GM21390 (cell line): ENCODE data around the gene AOC2.
"Not testable (repeated sequence)": the region's sequence is repeated elsewhere in the genome, so short reads cannot be mapped to it uniquely, and the experiment has no call there.

Experiments used
- ATAC-seq: cut with Tn5 transposase; IDR thresholded peaks from one replicate; pipeline ENCODE4 v1.9.1; 2021; ENCODE audit not compliant: unreplicated experiment

Gene AOC2

GRCh38 chr17:42880776-42881310 is 36.5 kb downstream of the AOC2 start:
- ATAC-seq, result no peak

- not testable (repeated sequence) for ATAC-seq
Measured at GRCh38 chr17:42881706-42882105, 37.3 kb downstream of the AOC2 start.

DNA sequence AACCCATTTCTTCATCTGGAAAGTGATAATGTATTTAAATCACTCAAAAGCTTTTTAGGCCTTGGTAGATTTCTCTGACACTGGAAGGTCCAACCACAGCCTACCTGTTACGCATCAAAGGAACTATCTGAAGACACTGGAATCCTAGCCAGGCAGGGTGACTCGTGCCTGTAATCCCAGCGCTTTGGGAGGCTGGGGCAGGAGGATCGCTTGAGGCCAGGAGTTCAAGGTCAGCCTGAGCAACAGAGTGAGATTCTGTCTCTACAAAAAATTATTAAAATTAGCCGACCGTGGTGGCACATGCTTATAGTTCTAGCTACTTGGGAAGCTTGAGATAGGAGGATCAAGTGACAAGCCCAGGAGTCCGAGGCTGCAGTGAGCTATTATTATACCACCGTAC is 37.8 kb downstream of the AOC2 start:
- ATAC-seq, result no peak

DNA sequence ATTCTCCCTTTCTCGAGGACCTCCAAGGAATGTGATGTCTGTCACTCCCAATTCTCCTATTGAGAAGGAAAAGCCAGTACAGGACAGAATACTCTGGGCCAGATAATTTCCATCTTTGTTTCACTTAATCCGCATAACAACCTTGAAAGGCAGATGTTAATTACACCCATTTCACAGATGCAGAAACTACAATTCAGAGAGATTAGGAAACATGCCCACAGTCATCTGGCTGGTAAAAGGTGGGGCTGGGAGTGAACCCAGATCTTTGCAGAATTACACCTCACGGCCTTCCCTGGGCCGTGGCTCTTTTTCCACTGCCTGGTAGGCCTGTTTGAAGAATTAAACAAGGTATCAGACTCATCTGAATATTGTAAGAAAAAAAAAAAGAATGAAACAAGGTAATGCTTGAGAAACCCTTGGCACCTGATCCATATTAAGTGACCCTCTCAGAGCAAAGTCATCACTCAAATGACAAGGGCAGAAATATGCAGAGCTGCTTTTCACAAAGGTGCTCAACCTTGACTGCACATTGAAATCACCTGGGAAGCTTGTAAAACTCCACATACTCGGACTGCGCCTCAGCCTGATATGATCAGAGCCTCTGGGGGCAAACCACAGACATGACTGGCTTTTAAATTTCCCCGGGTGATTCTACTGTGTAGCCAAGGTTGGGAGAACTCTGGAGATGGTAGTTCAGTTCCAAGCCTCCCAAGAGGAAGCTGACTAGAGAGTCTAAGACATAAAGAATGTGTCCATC is 39.6 kb downstream of the AOC2 start:
- no peak for ATAC-seq

GRCh38 chr17:42885806-42886205 is 41.4 kb downstream of the AOC2 start:
- not testable (repeated sequence) for ATAC-seq

GRCh38 chr17:42886283-42887176 is 42.1 kb downstream of the AOC2 start:
- ATAC-seq, result no peak

DNA sequence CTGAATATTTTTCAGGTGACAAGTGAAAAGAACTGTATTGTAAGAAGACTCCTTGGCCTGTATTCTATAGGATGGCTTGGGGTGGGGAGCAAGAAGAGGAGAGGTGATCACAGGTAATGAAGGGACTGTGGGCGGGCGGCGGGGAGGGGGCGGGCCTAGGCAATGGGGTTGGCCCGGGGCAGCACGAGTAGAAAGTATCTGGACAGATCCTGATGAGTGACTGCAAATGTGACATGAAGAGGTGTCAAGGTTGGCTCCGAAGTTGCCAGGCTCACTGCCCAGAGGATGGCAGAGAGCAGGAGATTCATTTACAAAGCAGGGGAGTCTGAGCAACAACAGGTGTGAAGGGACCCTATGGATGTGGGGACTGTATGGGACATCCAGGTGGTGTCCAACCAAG is 45.4 kb downstream of the AOC2 start:
- no peak for ATAC-seq

- no peak for ATAC-seq
Measured at GRCh38 chr17:42891539-42892152, 47.3 kb downstream of the AOC2 start.

DNA sequence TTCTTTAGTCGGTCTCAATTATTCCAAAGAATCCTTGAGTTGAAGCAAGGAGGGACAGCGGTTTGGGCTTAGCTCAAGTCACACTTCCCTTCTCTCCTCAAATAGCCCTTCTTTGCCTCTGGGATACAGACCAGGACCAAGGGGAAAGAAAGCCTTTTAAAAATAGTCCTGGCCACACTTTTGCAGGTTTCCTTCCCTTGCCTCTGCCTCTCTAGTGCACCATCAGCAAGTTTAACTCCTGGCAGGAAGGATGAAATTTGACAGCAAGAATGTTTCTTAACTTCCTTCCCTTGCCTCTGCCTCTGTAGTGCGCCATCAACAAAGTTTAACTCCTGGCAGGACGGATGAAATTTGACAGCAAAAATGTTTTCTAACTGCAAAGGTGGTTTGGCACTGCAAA is 49.0 kb downstream of the AOC2 start:
- no peak for ATAC-seq

DNA sequence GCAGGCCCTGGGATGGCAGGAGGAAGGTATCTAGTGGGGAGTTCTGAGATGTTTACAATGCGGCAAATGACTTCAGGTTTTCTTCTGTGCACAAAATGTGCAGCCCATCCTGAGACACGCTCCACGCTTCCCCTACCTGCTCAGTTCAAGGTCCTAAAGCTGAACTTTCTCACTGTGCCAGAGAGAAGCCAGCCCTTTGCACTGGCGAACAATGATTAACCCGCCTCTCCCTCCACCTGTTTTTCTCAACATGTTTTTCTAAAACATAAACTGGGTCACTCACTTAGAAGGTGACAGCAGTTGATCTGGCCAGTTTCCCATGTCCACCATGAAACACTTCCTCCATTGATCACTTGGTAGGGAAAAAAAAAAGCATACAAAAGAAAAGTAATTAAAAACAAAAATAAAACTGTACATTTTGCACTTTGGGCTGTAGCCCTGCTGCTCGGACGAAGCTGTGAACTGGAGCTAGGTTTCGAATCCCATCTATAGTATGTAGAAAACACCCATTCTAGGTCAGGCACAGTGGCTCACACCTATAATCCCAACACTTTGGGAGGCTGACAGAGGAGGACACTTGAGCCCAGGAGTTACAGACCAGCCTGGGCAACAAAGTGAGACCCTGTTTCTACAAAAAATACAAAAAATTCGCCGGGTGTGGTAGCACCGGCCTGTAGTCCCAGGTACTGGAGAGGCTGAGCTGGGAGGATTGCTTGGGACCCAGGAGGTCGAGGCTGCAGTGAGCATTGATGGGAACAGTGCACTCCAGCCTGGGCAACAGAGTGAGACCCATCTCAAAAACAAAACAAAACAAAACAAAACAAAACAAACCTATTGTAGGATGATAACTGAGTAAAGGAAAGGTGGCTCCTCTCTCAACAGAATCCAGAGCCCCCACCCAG is 50.2 kb downstream of the AOC2 start:
- no peak for ATAC-seq

DNA sequence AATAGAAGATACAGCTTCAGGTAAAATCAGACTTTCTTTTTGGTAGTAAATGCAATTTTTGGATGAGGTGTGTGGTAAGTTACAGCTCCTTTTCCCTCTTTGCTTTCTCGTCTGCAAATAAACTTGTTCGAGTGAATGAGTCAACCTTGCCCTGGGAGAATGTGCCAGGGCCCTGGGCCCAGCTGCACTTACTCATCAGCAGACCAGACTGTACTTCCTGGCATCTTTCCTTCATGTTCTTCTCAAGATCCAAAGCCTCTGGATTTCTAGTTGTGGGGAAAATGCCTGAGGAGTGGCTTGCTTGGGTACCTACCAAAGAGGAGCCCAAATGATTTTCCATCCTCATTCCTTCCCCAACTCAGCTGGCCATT is 50.8 kb downstream of the AOC2 start:
- ATAC-seq, result no peak

- no peak for ATAC-seq
Measured at GRCh38 chr17:42898147-42898811, 53.9 kb downstream of the AOC2 start.

DNA sequence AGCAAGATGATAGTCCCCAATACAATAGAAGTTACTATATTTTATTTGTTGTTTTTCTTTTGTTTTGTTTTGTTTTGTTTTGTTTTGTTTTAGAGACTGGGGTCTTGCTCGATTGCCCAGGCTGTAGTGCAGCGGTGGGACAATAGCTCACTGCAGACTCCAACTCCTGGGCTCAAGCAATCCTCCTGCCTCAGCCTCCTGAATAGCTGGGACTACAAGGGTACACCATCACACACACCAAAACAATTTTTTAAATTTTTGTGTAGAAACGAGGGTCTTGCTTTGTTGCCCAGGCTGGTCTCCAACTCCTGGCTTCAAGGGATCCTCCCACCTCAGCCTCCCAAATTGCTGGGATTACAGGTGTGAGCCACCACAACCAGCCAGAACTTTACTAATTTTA is 55.6 kb downstream of the AOC2 start:
- not testable (repeated sequence) for ATAC-seq
